GM19452 (cell line): Measurements from ENCODE around the gene PIP5K1B.

Experiments
- ATAC-seq: cut with Tn5 transposase; IDR thresholded peaks from one replicate; pipeline ENCODE4 v1.9.1; 2021; ENCODE audit not compliant: unreplicated experiment

PIP5K1B gene

DNA sequence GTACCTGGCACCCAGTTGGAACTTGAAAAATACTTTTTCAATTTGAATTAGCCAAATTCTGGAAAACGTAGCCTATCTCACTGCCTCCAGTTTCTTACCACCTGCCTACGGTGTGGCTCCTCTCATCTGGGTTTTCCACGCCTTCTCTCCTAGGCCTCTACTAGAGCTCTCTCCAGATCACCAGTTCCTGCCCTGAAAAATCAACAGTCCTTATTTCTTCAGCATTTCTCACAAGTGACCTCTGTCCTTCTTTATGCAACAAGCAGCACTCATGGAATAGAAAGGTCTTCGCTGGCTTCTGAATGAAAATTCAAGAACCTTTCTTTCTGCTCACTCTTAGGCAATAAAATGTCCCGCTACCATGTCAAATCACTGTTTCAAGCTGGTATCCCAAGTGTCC is 64.8 kb downstream of the PIP5K1B start:
- ATAC-seq: no peak

DNA sequence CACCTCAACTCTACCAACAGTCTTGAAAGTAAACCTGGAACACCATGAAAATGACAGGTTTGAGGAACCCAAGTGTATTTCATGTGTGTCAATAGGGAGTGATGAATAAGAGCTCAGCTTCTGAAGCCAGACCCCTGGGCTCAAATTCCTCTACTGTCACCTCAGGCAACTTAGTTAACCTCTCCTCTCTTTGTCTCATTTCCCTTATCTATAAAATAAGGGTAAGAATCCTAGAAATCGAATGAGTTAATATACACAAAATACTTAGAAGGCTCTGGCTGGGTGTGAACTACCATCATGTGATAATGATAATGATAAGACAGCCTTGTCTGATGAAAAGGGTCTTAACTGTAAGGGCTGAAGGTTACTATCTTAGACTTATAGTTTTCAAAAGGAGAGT is 66.3 kb downstream of the PIP5K1B start:
- ATAC-seq: no peak

GRCh38 chr9:68775003-68775730 is 70.1 kb downstream of the PIP5K1B start:
- ATAC-seq: no peak

GRCh38 chr9:68777070-68777763 is 72.2 kb downstream of the PIP5K1B start:
- ATAC-seq: no peak

- no peak for ATAC-seq
These were observed 73.6 kb downstream of the PIP5K1B start for GRCh38 chr9:68778635-68779034.

DNA sequence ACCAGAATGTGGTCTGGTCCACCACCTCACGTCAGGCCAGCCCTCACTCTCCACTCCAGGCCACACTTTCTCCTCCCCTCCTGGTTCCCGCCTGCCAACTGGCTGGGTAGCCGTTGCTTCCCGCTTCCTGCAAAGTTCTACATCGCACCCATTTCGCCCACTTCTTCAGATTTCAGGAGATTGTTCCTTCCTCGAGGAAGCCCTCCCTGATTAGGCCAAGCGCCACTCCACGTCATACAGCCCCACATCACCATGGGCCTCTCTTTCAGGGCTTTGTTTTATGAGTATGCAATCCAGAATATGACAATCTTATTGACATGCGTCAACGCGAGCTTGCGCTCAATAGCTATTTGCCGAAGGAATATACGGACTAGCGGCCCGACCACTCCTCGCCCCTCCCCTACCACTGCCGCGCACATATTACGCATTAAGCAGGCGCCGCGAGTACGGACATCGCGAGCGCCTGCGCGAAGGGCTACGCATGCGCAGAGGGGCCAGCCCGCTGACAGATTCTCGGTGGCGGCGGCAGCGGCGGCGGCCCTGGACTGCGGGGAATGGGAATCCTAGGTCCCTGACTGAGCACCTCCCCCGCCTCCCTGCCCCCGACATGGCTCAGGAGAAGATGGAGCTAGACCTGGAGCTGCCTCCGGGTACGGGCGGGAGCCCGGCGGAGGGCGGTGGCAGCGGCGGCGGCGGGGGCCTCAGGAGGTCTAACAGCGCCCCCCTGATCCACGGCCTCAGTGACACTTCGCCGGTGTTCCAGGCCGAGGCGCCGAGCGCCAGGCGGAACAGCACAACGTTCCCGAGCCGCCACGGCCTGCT is 74.7 kb downstream of the PIP5K1B start:
- ATAC-seq: peak; percentile 80

GRCh38 chr9:68780380-68780712 is 75.3 kb downstream of the PIP5K1B start:
- no peak for ATAC-seq

GRCh38 chr9:68780720-68781119 is 75.7 kb downstream of the PIP5K1B start:
- no peak for ATAC-seq

DNA sequence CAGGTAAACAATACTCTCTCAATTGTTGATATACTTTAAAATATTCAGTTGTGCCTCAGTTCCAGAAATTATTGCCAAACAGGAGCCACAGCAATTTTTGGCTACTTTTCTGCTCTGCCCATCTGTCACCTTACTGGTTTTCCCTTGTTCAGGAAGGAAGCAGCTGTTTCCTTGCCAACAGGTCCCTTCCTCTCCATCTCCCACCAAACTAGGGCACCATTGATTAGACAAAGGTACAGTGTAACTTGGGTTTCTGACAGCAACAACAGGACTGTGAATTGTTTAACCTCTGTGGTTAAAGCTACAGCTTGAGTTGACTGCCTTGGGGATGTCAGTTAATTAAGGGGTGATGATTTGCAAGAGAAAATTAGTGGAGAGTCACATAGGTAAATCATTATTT is 76.9 kb downstream of the PIP5K1B start:
- ATAC-seq: no peak

DNA sequence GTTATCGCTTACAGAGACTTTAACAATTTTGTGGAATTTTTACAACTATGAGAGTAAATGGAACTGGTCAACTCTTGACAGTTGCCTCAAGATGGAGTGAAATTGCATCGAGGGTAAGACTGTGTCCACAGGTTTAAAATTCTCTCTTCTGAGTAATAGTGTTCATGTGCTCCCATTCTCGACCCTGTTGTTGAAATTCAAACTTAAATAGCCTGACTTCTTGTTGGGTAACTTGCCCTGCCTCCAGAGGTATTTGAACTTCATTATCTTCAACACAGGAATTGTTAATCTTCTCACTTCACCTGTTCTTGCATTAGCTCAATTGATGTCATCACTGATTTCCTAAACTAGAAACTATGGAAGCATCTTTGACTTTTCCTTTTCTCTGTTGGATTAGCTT is 77.5 kb downstream of the PIP5K1B start:
- ATAC-seq: no peak

- no peak for ATAC-seq
These were observed 80.9 kb downstream of the PIP5K1B start for GRCh38 chr9:68785965-68786364.

- no peak for ATAC-seq
These were observed 86.1 kb downstream of the PIP5K1B start for GRCh38 chr9:68791169-68791568.

GRCh38 chr9:68793605-68794343 is 88.7 kb downstream of the PIP5K1B start:
- peak; percentile 93 for ATAC-seq

- no peak for ATAC-seq
These were observed 89.9 kb downstream of the PIP5K1B start for GRCh38 chr9:68794898-68795297.

- ATAC-seq: no peak
These were observed 90.4 kb downstream of the PIP5K1B start for GRCh38 chr9:68795411-68795810.

DNA sequence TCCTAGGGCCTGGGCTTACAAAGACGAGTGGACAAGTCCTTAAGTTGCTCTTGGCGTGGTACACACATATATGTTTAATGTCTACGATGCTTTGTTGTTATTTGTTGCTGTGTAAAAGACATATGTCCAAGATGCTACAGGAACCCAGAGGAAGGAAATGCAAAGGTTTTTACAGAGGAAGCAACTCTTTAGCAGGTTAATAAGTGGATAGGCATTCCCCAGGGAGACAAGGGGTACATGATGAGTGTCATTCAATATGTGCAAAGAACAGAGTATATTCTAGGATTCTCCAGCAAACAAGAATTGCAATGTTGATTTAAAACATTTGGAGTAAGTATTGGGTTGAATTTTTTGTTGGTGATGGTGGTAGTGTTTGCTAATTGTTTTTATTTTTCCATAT is 92.1 kb downstream of the PIP5K1B start:
- ATAC-seq: no peak

GRCh38 chr9:68798423-68798822 is 93.4 kb downstream of the PIP5K1B start:
- no peak for ATAC-seq

- ATAC-seq: no peak
These were observed 95.8 kb downstream of the PIP5K1B start for GRCh38 chr9:68800836-68801235.

GRCh38 chr9:68802525-68803015 is 97.5 kb downstream of the PIP5K1B start:
- ATAC-seq: peak; percentile 97

- ATAC-seq: no peak
These were observed 100.2 kb downstream of the PIP5K1B start for GRCh38 chr9:68804911-68805889.
